CD14-positive monocyte (primary cell): Measurements from ENCODE around the gene SH3RF3. TPM values are rescaled to one million over a fixed set of nuclear protein-coding genes. Genes with fewer than 3 reads are reported as not detected.

Experiments used
- DNase-seq, 3 donors: peaks; one replicate each; pipeline ENCODE4 v3.0.0-alpha.2; 2011 to 2022
- H2AFZ ChIP-seq: 2 replicates; pipeline ENCODE4 v1.6.0; 2012; ENCODE audit warnings: mild to moderate bottlenecking, low read depth, low read length, inconsistent platforms; ENCODE audit not compliant: insufficient read depth, poor library complexity, severe bottlenecking
- H3K27ac ChIP-seq, 2 donors: 1 replicate in 1 of 2; 2 replicates in 1 of 2; pipeline ENCODE4 v1.5.1; 2012 to 2013; ENCODE audit warnings: low read length in 2 of 2, control low read depth in 1 of 2, inconsistent platforms in 1 of 2, low read depth in 1 of 2, mild to moderate bottlenecking in 1 of 2
- H3K27me3 ChIP-seq, 2 donors: one replicate each; pipeline versions ENCODE4 v1.6.0 to v1.6.1; 2011 to 2013; ENCODE audit warnings: low read length in 2 of 2; ENCODE audit not compliant: control insufficient read depth in 2 of 2, insufficient read depth in 2 of 2
- H3K36me3 ChIP-seq, 2 donors: replicated peaks in 1 of 2; 1 replicate in 1 of 2; 2 replicates in 1 of 2; pipeline versions ENCODE4 v1.5.1 to v1.6.1; 2012 to 2013; ENCODE audit warnings: low read length in 2 of 2, control low read depth in 1 of 2, inconsistent platforms in 1 of 2, mild to moderate bottlenecking in 1 of 2; ENCODE audit not compliant: insufficient read depth in 2 of 2, control insufficient read depth in 1 of 2
- H3K4me1 ChIP-seq, 2 donors: 1 replicate in 1 of 2; 2 replicates in 1 of 2; pipeline versions ENCODE4 v1.5.1 to v1.6.1; 2012 to 2013; ENCODE audit warnings: low read length in 2 of 2, control low read depth in 1 of 2, inconsistent platforms in 1 of 2, mild to moderate bottlenecking in 1 of 2, moderate library complexity in 1 of 2; ENCODE audit not compliant: insufficient read depth in 2 of 2, control insufficient read depth in 1 of 2
- H3K4me2 ChIP-seq: replicated peaks from 2 replicates; pipeline ENCODE3; 2012; ENCODE audit warnings: low read length, moderate library complexity, mild to moderate bottlenecking; ENCODE audit not compliant: poor library complexity, severe bottlenecking; ENCODE audit errors: extremely low read depth
- H3K4me3 ChIP-seq, 3 experiments: fragments of 200-600 bp in 1 of 3; sonication (generic) in 1 of 3; replicated peaks in 1 of 3; 1 replicate in 2 of 3; 2 replicates in 1 of 3; pipeline ENCODE4 v1.5.1; 2011 to 2013; ENCODE audit warnings: low read length in 3 of 3, mild to moderate bottlenecking in 3 of 3, control low read depth in 2 of 3, low read depth in 2 of 3, inconsistent platforms in 1 of 3, moderate library complexity in 1 of 3
- H3K79me2 ChIP-seq: 2 replicates; pipeline ENCODE4 v1.6.0; 2012; ENCODE audit warnings: mild to moderate bottlenecking, control low read depth, inconsistent platforms, low read length, moderate library complexity; ENCODE audit not compliant: insufficient read depth
- H3K9ac ChIP-seq: 2 replicates; pipeline ENCODE4 v1.6.0; 2017; ENCODE audit warnings: low read length, mild to moderate bottlenecking; ENCODE audit not compliant: insufficient read depth, poor library complexity, severe bottlenecking
- H3K9me3 ChIP-seq, 2 donors: replicated peaks in 1 of 2; 1 replicate in 1 of 2; 2 replicates in 1 of 2; pipeline versions ENCODE4 v1.5.1 to v1.6.1; 2012 to 2013; ENCODE audit warnings: low read length in 2 of 2, control low read depth in 1 of 2; ENCODE audit not compliant: control insufficient read depth in 1 of 2, insufficient read depth in 1 of 2
- H4K20me1 ChIP-seq: 2 replicates; pipeline ENCODE4 v1.6.0; 2012; ENCODE audit warnings: mild to moderate bottlenecking, low read length, control low read depth, moderate library complexity; ENCODE audit not compliant: insufficient read depth
- H3K27ac Mint-ChIP-seq, 7 donors: one replicate each; pipeline ENCODE4 v1.8.0; 2020; ENCODE audit warnings: mild to moderate bottlenecking in 7 of 7, mixed read lengths in 7 of 7, moderate library complexity in 6 of 7, inconsistent platforms in 2 of 7
- H3K27me3 Mint-ChIP-seq, 3 donors: one replicate each; pipeline ENCODE4 v1.8.0; 2021 to 2022; ENCODE audit warnings: low read depth in 3 of 3, mild to moderate bottlenecking in 3 of 3, mixed read lengths in 3 of 3, moderate library complexity in 3 of 3, inconsistent platforms in 1 of 3
- H3K36me3 Mint-ChIP-seq, 2 donors: one replicate each; pipeline ENCODE4 v1.8.0; 2020; ENCODE audit warnings: mixed read lengths in 2 of 2, inconsistent platforms in 1 of 2, mild to moderate bottlenecking in 1 of 2
- H3K4me1 Mint-ChIP-seq: one replicate; pipeline ENCODE4 v1.8.0; 2020; ENCODE audit warnings: mild to moderate bottlenecking, mixed read lengths
- H3K4me3 Mint-ChIP-seq, 2 donors: one replicate each; pipeline ENCODE4 v1.8.0; 2020; ENCODE audit warnings: mild to moderate bottlenecking in 2 of 2, mixed read lengths in 2 of 2, moderate library complexity in 1 of 2
- H3K9me3 Mint-ChIP-seq, 7 donors: one replicate each; pipeline ENCODE4 v1.8.0; 2020 to 2022; ENCODE audit warnings: mixed read lengths in 7 of 7, mild to moderate bottlenecking in 6 of 7, moderate library complexity in 6 of 7, inconsistent platforms in 2 of 7
- CTCF ChIP-seq: fragments of 200-600 bp; IDR thresholded peaks from one replicate; pipeline ENCODE4 v1.8.0; 2022; ENCODE audit warnings: antibody characterized with exemption, mild to moderate bottlenecking
- WGBS: methylation state at CpG from one replicate; pipeline ENCODE4 v1.1.5; 2013; ENCODE audit warnings: missing lambda C conversion rate; ENCODE audit not compliant: insufficient coverage; 5-methylcytosine and 5-hydroxymethylcytosine counted together
- intact Hi-C, 2 donors: fragments of 100-400 bp; cut with micrococcal nuclease; formaldehyde crosslinking; loops; one replicate each; pipeline versions ENCODE4 v1.15.0 to v1.15.1; 2023
- polyA plus RNA-seq, 3 donors: library from polyadenylated mRNA; depleted of rRNA in 1 of 3; unstranded in 2 of 3; stranded (reverse) in 1 of 3; fragments of 300-500 nt in 2 of 3; fragments of >200 nt in 1 of 3; fragmentation: Illumina TruSeq in 2 of 3; gene quantifications; 1 replicate in 2 of 3; 2 replicates in 1 of 3; pipeline ENCODE4 v1.2.3, GENCODE V29; 2012 to 2021

Gene SH3RF3
- polyA plus RNA-seq, 3 donors, result 0.25 to 0.75 (median 0.34) TPM

GRCh38 chr2:109084341-109084740, 44.7 kb upstream of the SH3RF3 start:
- Mint-ChIP-seq H3K27me3 (peaks cover 4 to 6% (median 4%) of the 10 kb centered on the region in 3 donors), H3K36me3 (no peaks in the 10 kb centered on the region), H3K4me1 (no peaks in the 10 kb centered on the region), H3K9me3 (peaks cover 2 to 14% (median 6%) of the 10 kb centered on the region in 7 donors), H3K4me3 (no peak overlapping the region), H3K27ac (no peak overlapping the region)
- WGBS, result 100% methylated on average over 3 of the region's 3 CpGs
- no peak for DNase-seq
- Histone ChIP-seq H3K9me3 (peaks cover 0 to 6% of the 10 kb centered on the region in 2 donors), H3K27ac (no peak overlapping the region), H3K9ac (no peak overlapping the region), H3K4me2 (no peak overlapping the region), H3K4me3 (no peak overlapping the region), H2AFZ (no peak overlapping the region), H3K27me3 (no peaks in the 10 kb centered on the region), H3K4me1 (no peaks in the 10 kb centered on the region), H3K79me2 (no peaks in the 10 kb centered on the region), H4K20me1 (no peaks in the 10 kb centered on the region), H3K36me3 (no peaks in the 10 kb centered on the region)
- no peak for TF ChIP-seq CTCF
- intact Hi-C loops, result no loop called here

DNA sequence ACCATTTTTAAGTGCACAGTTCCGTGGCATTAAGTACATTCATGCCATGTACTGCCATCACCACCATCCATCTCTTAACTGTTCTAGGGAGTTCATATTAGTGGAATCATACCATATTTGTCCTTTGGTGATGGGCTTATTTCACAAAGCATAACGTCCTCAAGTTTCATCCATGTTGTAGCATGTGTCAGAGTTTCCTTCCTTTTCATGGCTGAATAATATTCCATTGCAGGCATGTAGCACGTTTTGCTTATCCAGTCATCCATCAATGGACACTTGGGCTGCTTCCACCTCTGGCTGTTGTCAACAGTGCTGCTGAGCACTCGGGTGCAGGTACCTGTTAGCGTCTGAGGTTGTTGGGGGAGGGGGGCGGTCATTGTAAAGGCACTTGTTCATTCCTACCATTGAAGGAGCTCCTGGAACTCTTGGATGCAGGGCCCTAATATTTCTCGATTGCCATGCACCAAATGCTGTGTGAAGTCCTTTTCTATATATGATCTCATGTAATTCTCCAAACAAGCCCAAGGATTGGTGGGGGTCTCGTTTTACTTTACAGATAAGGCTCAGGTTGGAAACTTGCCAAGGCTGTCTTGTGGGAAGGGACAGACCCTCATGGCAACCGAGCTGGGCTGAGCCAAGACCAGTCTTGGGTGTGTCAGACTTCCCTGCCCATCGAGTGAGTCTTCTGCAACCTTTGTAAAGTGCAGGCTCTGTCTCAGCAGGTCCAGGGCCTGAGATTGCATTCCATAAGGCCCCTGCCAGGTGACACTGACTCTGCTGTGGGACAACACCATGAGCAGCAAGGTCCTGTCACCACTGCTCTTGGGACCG, 42.9 kb upstream of the SH3RF3 start:
- Mint-ChIP-seq H3K27ac (no peak overlapping the region), H3K4me1 (no peaks in the 10 kb centered on the region), H3K9me3 (peaks cover 2 to 23% (median 9%) of the 10 kb centered on the region in 7 donors), H3K36me3 (no peaks in the 10 kb centered on the region), H3K27me3 (peaks cover 2 to 4% (median 2%) of the 10 kb centered on the region in 3 donors), H3K4me3 (no peak overlapping the region)
- intact Hi-C loops, result no loop called here
- H3K9ac ChIP-seq, result no peak overlapping the region
- 95% methylated on average over 6 of the region's 11 CpGs for WGBS
- no peaks in the 10 kb centered on the region for H3K27me3 ChIP-seq
- H3K4me2 ChIP-seq, result no peak overlapping the region
- no peaks in the 10 kb centered on the region for H4K20me1 ChIP-seq
- H2AFZ ChIP-seq, result no peak overlapping the region
- H3K9me3 ChIP-seq, result peaks cover 0 to 14% of the 10 kb centered on the region in 2 donors
- H3K79me2 ChIP-seq, result no peaks in the 10 kb centered on the region
- no peaks in the 10 kb centered on the region for H3K4me1 ChIP-seq
- no peak for DNase-seq
- TF ChIP-seq CTCF, result no peak
- no peak overlapping the region for H3K27ac ChIP-seq
- H3K4me3 ChIP-seq, result no peak overlapping the region
- no peaks in the 10 kb centered on the region for H3K36me3 ChIP-seq
